Fibroblast of pulmonary artery (primary cell): ENCODE data around the gene RNU2-1.
A peak's percentile ranks its signal among the peaks of the same experiment; 100 is the strongest.
"Not testable (repeated sequence)": the region's sequence is repeated elsewhere in the genome, so short reads cannot be mapped to it uniquely, and the experiment has no call there.

Experiments
- DNase-seq: peaks from one replicate; pipeline ENCODE4 v3.0.0-alpha.2; 2010; ENCODE audit warnings: low read depth
- H3K4me3 ChIP-seq: replicated peaks from 2 replicates; pipeline ENCODE4 v1.5.1; 2011; ENCODE audit warnings: low read depth, mild to moderate bottlenecking, control low read depth, low read length, moderate library complexity
- CTCF ChIP-seq: IDR thresholded peaks from 2 replicates; pipeline ENCODE4 v1.5.1; 2011; ENCODE audit warnings: mild to moderate bottlenecking, control low read depth, low read length, inconsistent platforms; ENCODE audit errors: missing control alignments

RNU2-1 gene

GRCh38 chr17:43233877-43234276 lies at the start of gene RNU2-1:
TSS of gene RNU2-1 (minus strand) at chr17:43233977.
- DNase-seq, H3K4me3 ChIP-seq: not testable (repeated sequence)

DNA sequence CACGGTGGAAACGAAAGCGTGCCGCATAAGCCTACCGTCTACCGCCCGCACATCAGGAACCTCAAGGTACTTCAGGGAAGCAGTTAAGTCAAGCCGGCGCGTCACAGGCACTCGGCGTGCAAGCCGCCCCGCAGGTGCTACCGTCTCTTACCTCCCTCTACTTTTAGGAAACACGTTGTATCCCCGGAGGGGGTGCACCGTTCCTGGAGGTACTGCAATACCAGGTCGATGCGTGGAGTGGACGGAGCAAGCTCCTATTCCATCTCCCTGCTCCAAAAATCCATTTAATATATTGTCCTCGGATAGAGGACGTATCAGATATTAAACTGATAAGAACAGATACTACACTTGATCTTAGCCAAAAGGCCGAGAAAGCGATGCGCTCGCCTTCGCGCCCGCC lies 39.1 kb upstream of the RNU2-1 start:
- H3K4me3 ChIP-seq, DNase-seq: not testable (repeated sequence)

GRCh38 chr17:43272483-43272882 lies 38.7 kb upstream of the RNU2-1 start:
- not testable (repeated sequence) for DNase-seq, H3K4me3 ChIP-seq

DNA sequence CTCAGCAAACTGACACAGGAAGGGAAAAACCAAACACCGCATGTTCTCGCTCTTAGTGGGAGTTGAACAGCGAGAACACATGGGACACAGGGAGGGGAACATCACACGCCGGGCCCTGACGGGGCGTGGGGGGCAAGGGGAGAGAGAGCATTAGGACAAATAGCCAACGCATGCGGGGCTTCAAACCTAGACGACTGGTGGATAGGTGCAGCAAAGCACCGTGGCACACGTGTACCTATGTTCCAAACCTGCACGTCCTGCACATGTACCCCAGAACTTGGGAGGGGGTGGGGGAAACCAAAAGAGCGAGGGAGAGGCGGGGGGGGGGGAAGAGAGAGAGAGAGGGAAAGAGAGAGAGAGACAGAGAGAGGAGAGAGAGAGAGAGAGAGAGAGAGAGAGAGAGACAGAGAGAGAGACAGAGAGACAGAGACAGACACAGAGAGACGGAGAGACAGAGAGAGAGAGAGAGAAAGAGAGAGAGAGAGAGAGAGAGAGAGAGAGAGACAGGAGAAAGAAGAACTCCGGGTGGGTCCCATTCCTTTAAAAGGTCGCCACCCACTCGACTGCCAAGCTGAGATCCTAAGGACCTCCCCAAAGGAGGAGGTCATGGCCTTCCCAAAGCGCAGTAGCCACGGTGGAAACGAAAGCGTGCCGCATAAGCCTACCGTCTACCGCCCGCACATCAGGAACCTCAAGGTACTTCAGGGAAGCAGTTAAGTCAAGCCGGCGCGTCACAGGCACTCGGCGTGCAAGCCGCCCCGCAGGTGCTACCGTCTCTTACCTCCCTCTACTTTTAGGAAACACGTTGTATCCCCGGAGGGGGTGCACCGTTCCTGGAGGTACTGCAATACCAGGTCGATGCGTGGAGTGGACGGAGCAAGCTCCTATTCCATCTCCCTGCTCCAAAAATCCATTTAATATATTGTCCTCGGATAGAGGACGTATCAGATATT lies 37.1 kb upstream of the RNU2-1 start:
- H3K4me3 ChIP-seq, DNase-seq: not testable (repeated sequence)

- DNase-seq, H3K4me3 ChIP-seq: not testable (repeated sequence)
Measured at GRCh38 chr17:43246456-43246855, 12.7 kb upstream of the RNU2-1 start.

GRCh38 chr17:43240596-43241352 lies 7.0 kb upstream of the RNU2-1 start:
- not testable (repeated sequence) for DNase-seq

DNA sequence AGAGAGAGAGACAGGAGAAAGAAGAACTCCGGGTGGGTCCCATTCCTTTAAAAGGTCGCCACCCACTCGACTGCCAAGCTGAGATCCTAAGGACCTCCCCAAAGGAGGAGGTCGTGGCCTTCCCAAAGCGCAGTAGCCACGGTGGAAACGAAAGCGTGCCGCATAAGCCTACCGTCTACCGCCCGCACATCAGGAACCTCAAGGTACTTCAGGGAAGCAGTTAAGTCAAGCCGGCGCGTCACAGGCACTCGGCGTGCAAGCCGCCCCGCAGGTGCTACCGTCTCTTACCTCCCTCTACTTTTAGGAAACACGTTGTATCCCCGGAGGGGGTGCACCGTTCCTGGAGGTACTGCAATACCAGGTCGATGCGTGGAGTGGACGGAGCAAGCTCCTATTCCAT lies 5.8 kb upstream of the RNU2-1 start:
- not testable (repeated sequence) for H3K4me3 ChIP-seq, DNase-seq

More at GRCh38 chr17:43240596-43241352, 7.0 kb upstream of the RNU2-1 start:
- H3K4me3 ChIP-seq, result not testable (repeated sequence)

GRCh38 chr17:43233263-43233662 lies 514 bp downstream of the RNU2-1 start:
- DNase-seq, result not testable (repeated sequence)

GRCh38 chr17:43232021-43232699 lies 1.6 kb downstream of the RNU2-1 start:
- not testable (repeated sequence) for DNase-seq, H3K4me3 ChIP-seq

More at GRCh38 chr17:43233263-43233662, 514 bp downstream of the RNU2-1 start:
- not testable (repeated sequence) for H3K4me3 ChIP-seq

- not testable (repeated sequence) for DNase-seq
- peak overlapping the region; percentile 8 for H3K4me3 ChIP-seq
Measured at GRCh38 chr17:43231205-43232020, 2.4 kb downstream of the RNU2-1 start.

DNA sequence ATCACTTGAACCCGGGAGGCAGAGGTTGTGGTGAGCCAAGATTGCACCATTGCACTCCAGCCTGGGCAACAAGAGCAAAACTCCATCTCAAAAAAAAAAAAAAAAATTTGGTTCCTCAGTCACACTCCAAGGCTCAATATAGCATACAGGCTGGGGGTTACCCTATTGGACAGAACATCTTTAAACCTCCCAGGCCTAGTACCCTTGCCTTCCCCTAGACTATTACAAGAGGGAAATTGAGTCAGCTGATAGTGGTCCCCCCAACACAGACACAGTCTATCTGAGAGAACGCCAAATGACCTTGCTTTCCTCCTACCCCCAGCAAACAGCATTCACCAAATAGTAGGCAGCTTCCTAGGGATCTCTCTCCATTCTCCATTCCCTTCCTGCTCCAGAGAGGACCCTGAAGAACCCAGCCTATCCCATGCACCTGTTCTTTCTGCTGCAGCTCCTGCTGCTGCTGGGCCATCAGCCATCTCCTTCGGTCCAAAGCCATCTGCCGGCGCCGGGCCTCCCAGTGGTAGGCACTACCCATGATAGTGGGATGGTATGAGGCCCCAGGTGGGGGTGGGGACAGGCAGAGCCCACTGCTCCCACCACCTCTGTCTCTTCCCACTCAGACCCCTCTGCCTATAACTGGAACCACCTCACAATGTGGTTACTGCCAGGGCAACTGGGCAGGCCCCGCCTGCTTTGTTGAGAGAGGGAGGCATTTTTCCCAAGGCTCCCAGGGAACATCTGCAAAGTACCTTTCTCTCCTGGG lies 5.6 kb downstream of the RNU2-1 start, which contains the start of gene CCDC200:
TSS of gene CCDC200 (minus strand) at position 604 of the 763 bp plus-strand sequence. CDS start at position 535, 69 bp downstream.
- H3K4me3 ChIP-seq, DNase-seq: not testable (repeated sequence)

GRCh38 chr17:43226393-43226792 lies 7.4 kb downstream of the RNU2-1 start:
- no peak for TF ChIP-seq CTCF
- H3K4me3 ChIP-seq, result no peak overlapping the region
- no peak for DNase-seq
